HEK293T (cell line): ENCODE results near the gene CPSF7.

Source experiments
- ARNT ChIP-seq: fragments of 450-650 bp; IDR thresholded peaks from 2 replicates; pipeline ENCODE4 v1.6.1; 2017; ENCODE audit warnings: mild to moderate bottlenecking
- BHLHE40 ChIP-seq: fragments of 450-650 bp; IDR thresholded peaks from 2 replicates; pipeline ENCODE4 v1.6.1; 2016; ENCODE audit warnings: mild to moderate bottlenecking, moderate library complexity, borderline replicate concordance
- CTBP1 ChIP-seq: fragments of 450-650 bp; IDR thresholded peaks from 2 replicates; pipeline ENCODE4 v1.6.1; 2016; ENCODE audit warnings: borderline replicate concordance
- ELF4 ChIP-seq: fragments of 450-650 bp; IDR thresholded peaks from 2 replicates; pipeline ENCODE4 v1.6.1; 2017; ENCODE audit warnings: antibody characterized with exemption
- FOXK2 ChIP-seq: fragments of 450-650 bp; IDR thresholded peaks from 2 replicates; pipeline ENCODE4 v1.6.1; 2016; ENCODE audit warnings: mild to moderate bottlenecking
- FOXM1 ChIP-seq: fragments of 450-650 bp; IDR thresholded peaks from 2 replicates; pipeline ENCODE4 v1.6.1; 2017; ENCODE audit warnings: mild to moderate bottlenecking, borderline replicate concordance
- LEF1 ChIP-seq: fragments of 450-650 bp; IDR thresholded peaks from 2 replicates; pipeline ENCODE4 v1.6.1; 2017; ENCODE audit warnings: mild to moderate bottlenecking, borderline replicate concordance
- NFRKB ChIP-seq: fragments of 450-650 bp; IDR thresholded peaks from 2 replicates; pipeline ENCODE4 v1.6.1; 2016; ENCODE audit warnings: mild to moderate bottlenecking, moderate library complexity
- SP1 ChIP-seq: fragments of 450-650 bp; IDR thresholded peaks from 2 replicates; pipeline ENCODE4 v1.6.1; 2017
- SUZ12 ChIP-seq: fragments of 450-650 bp; IDR thresholded peaks from 2 replicates; pipeline ENCODE4 v1.6.1; 2016; ENCODE audit warnings: mild to moderate bottlenecking
- TARDBP ChIP-seq: fragments of 450-650 bp; IDR thresholded peaks from 2 replicates; pipeline ENCODE4 v1.6.1; 2016

GRCh38 chr11:61472282-61472681 is 42.5 kb upstream of the CPSF7 start:
- TF ChIP-seq ELF4, result no peak
- no peak for TF ChIP-seq SP1
- TF ChIP-seq TARDBP, result no peak
- no peak for TF ChIP-seq CTBP1
- TF ChIP-seq FOXK2, result no peak
- TF ChIP-seq NFRKB, result no peak
- TF ChIP-seq SUZ12, result no peak
- TF ChIP-seq FOXM1, result no peak
- TF ChIP-seq LEF1, result no peak
- no peak for TF ChIP-seq BHLHE40
- no peak for TF ChIP-seq ARNT
